Activated CD4-positive, alpha-beta T cell treated with anti-CD3 and anti-CD28 coated beads, Interleukin-2, amount 50 U/mL, for 16 hours (primary cell): Measurements from ENCODE around the gene BBOF1.
A peak's percentile ranks its signal among the peaks of the same experiment; 100 is the strongest.

ENCODE experiments used
- DNase-seq: peaks from one replicate; pipeline ENCODE4 v3.0.0-alpha.2; 2020

The BBOF1 gene

DNA sequence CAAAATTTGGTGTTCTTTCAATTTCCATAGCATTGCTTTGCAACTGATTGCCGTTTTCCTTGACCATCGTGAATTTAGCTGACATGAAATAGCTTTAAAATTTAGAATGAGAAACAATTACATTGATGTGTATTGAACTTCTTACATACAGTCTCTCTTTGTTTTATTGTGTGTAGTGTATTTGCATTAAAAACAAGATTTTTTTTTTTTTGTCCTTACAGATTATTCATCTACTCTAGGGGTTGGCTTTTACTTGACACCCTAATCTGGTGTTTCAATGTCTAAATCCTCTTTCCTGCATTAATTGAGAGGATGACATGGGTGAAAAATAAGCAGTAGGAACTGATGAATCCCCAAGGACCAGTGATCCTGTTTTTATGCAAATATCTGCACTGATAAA, 86.2 kb downstream of the BBOF1 start:
- DNase-seq: no peak

DNA sequence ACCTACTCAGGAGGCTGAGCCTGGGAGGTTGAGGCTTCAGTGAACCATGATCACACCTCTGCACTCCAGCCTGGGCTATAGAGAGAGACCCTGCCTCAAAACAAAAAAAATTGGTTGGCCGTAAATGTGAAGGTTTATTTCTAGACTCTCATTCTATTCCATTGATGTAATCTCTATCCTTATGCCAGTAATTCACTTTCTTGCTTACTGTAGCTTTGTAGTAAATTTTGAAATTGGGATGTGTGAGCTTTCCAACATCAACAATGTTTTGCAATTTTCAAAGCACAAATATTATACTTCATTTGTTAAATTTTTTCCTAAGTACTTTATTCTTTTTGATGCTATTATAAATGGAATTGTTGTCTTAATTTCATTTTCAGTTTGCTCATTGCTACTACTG, 90.2 kb downstream of the BBOF1 start:
- no peak for DNase-seq

GRCh38 chr14:74111395-74112216, 92.5 kb downstream of the BBOF1 start:
- DNase-seq: peak; percentile 50
